Panc1 (cell line): ENCODE measurements around the gene DZIP1.

Source experiments
- CTCF ChIP-seq: fragments of 450-650 bp; IDR thresholded peaks from 2 replicates; pipeline ENCODE4 v1.5.1; 2017; ENCODE audit warnings: mild to moderate bottlenecking
- POLR2AphosphoS5 ChIP-seq: IDR thresholded peaks from 2 replicates; pipeline ENCODE4 v1.6.1; 2012; ENCODE audit warnings: mild to moderate bottlenecking, low read depth, low read length, moderate library complexity
- TCF7L2 ChIP-seq: IDR thresholded peaks from 2 replicates; pipeline ENCODE4 v1.6.1; 2011; ENCODE audit warnings: mild to moderate bottlenecking, low read depth, low read length, inconsistent platforms
- TF ChIP-seq, protein P1 (sequence below), 2 experiments: IDR thresholded peaks; 2 replicates each; pipeline ENCODE4 v1.6.1; 2011 to 2012; ENCODE audit warnings: low read depth in 2 of 2, control low read depth in 1 of 2, low read length in 1 of 2, mild to moderate bottlenecking in 1 of 2, moderate library complexity in 1 of 2; ENCODE audit not compliant: insufficient read depth in 1 of 2

DNA sequence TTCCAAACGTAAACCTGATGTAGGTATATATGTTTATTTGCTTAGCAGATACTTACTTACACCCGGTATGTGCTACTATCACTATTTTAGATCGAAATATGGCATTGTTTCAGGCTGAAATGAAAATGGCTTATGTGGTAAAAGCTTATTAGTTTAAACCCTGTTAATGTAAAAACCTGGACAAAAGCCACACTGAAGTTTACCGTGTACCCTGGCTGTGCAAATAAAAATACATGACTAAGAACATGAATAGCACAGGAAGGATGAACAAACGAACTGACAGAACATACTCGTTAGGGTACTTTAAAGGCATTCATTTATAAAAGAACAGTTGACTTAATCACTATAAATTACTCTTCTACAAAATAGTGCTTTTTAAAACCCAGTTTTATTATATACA, 85.4 kb downstream of the DZIP1 start:
- TF ChIP-seq CTCF = no peak
- no peak for TF ChIP-seq POLR2AphosphoS5
- TF ChIP-seq, protein P1, sequence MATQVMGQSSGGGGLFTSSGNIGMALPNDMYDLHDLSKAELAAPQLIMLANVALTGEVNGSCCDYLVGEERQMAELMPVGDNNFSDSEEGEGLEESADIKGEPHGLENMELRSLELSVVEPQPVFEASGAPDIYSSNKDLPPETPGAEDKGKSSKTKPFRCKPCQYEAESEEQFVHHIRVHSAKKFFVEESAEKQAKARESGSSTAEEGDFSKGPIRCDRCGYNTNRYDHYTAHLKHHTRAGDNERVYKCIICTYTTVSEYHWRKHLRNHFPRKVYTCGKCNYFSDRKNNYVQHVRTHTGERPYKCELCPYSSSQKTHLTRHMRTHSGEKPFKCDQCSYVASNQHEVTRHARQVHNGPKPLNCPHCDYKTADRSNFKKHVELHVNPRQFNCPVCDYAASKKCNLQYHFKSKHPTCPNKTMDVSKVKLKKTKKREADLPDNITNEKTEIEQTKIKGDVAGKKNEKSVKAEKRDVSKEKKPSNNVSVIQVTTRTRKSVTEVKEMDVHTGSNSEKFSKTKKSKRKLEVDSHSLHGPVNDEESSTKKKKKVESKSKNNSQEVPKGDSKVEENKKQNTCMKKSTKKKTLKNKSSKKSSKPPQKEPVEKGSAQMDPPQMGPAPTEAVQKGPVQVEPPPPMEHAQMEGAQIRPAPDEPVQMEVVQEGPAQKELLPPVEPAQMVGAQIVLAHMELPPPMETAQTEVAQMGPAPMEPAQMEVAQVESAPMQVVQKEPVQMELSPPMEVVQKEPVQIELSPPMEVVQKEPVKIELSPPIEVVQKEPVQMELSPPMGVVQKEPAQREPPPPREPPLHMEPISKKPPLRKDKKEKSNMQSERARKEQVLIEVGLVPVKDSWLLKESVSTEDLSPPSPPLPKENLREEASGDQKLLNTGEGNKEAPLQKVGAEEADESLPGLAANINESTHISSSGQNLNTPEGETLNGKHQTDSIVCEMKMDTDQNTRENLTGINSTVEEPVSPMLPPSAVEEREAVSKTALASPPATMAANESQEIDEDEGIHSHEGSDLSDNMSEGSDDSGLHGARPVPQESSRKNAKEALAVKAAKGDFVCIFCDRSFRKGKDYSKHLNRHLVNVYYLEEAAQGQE (IDR thresholded peaks at IDR 0.05; ENCODE audit: insufficient read depth in 1 of 2, low read depth in 2 of 2, low read length in 1 of 2) = no peak
- no peak for TF ChIP-seq TCF7L2
